Neural cell (in vitro differentiated cells): Measurements from ENCODE around the gene DSG3.

Experiments
- EP300 ChIP-seq: fragments of 450-650 bp; conservative IDR thresholded peaks from 2 replicates; pipeline ENCODE4 v1.6.1; 2014; ENCODE audit warnings: antibody characterized with exemption, mild to moderate bottlenecking, moderate library complexity; ENCODE audit not compliant: poor library complexity, severe bottlenecking
- EZH2 ChIP-seq: fragments of 200-600, 300-800 bp; shearing (Covaris generic), sonication (generic); IDR thresholded peaks from 2 replicates; pipeline ENCODE4 v1.6.1; 2014; ENCODE audit warnings: antibody characterized with exemption, low read length, borderline replicate concordance, mild to moderate bottlenecking; ENCODE audit not compliant: insufficient read depth, poor library complexity, severe bottlenecking
- MXI1 ChIP-seq: fragments of 450-650 bp; conservative IDR thresholded peaks from 2 replicates; pipeline ENCODE4 v1.6.1; 2014; ENCODE audit warnings: antibody characterized with exemption, mild to moderate bottlenecking; ENCODE audit not compliant: poor library complexity, severe bottlenecking
- POLR2AphosphoS5 ChIP-seq: IDR thresholded peaks from 2 replicates; pipeline ENCODE4 v1.6.1; 2012
- RAD21 ChIP-seq: fragments of 450-650 bp; conservative IDR thresholded peaks from 2 replicates; pipeline ENCODE4 v1.6.1; 2014; ENCODE audit warnings: antibody characterized with exemption, mild to moderate bottlenecking, moderate library complexity
- SMC3 ChIP-seq: fragments of 450-650 bp; conservative IDR thresholded peaks from 2 replicates; pipeline ENCODE4 v1.6.1; 2014; ENCODE audit warnings: antibody characterized with exemption, mild to moderate bottlenecking, moderate library complexity; ENCODE audit not compliant: poor library complexity
- TAF1 ChIP-seq: IDR thresholded peaks from 2 replicates; pipeline ENCODE4 v1.6.1; 2012; ENCODE audit warnings: low read depth
- TF ChIP-seq, protein P1 (sequence below): fragments of 450-650 bp; IDR thresholded peaks from 2 replicates; pipeline ENCODE4 v1.5.1; 2014; ENCODE audit warnings: antibody characterized with exemption, mild to moderate bottlenecking, moderate library complexity; ENCODE audit not compliant: poor library complexity, severe bottlenecking
- TF ChIP-seq, protein P2 (sequence below): IDR thresholded peaks from 2 replicates; pipeline ENCODE4 v1.6.1; 2012; ENCODE audit warnings: borderline replicate concordance

DNA sequence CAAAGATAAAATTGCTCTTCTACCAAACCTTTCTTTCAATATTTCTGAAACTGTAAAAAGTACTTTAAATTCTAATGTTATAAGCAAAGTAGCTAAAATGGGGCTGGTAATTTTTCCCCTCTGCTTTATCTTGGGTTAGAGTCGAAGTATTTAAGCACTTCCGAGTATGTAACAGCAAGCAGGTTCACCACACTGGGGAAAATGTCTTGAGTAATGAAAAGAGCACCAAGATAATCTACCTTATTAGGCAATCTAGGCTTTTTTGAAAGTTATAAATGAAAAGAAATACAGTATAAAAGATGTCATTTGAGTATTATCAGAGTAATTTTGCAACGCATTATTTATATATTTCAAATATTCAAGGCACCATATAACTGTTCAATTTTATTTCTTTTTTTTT is 687 bp upstream of the DSG3 start:
- TF ChIP-seq, protein P1, sequence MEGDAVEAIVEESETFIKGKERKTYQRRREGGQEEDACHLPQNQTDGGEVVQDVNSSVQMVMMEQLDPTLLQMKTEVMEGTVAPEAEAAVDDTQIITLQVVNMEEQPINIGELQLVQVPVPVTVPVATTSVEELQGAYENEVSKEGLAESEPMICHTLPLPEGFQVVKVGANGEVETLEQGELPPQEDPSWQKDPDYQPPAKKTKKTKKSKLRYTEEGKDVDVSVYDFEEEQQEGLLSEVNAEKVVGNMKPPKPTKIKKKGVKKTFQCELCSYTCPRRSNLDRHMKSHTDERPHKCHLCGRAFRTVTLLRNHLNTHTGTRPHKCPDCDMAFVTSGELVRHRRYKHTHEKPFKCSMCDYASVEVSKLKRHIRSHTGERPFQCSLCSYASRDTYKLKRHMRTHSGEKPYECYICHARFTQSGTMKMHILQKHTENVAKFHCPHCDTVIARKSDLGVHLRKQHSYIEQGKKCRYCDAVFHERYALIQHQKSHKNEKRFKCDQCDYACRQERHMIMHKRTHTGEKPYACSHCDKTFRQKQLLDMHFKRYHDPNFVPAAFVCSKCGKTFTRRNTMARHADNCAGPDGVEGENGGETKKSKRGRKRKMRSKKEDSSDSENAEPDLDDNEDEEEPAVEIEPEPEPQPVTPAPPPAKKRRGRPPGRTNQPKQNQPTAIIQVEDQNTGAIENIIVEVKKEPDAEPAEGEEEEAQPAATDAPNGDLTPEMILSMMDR = no peak
- no peak for TF ChIP-seq MXI1
- no peak for TF ChIP-seq POLR2AphosphoS5
- no peak for TF ChIP-seq EZH2
- no peak for TF ChIP-seq TAF1
- TF ChIP-seq SMC3 = no peak
- no peak for TF ChIP-seq EP300
- TF ChIP-seq, protein P2, sequence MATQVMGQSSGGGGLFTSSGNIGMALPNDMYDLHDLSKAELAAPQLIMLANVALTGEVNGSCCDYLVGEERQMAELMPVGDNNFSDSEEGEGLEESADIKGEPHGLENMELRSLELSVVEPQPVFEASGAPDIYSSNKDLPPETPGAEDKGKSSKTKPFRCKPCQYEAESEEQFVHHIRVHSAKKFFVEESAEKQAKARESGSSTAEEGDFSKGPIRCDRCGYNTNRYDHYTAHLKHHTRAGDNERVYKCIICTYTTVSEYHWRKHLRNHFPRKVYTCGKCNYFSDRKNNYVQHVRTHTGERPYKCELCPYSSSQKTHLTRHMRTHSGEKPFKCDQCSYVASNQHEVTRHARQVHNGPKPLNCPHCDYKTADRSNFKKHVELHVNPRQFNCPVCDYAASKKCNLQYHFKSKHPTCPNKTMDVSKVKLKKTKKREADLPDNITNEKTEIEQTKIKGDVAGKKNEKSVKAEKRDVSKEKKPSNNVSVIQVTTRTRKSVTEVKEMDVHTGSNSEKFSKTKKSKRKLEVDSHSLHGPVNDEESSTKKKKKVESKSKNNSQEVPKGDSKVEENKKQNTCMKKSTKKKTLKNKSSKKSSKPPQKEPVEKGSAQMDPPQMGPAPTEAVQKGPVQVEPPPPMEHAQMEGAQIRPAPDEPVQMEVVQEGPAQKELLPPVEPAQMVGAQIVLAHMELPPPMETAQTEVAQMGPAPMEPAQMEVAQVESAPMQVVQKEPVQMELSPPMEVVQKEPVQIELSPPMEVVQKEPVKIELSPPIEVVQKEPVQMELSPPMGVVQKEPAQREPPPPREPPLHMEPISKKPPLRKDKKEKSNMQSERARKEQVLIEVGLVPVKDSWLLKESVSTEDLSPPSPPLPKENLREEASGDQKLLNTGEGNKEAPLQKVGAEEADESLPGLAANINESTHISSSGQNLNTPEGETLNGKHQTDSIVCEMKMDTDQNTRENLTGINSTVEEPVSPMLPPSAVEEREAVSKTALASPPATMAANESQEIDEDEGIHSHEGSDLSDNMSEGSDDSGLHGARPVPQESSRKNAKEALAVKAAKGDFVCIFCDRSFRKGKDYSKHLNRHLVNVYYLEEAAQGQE = no peak
- no peak for TF ChIP-seq RAD21
